SU-DHL-6 (cell line): ENCODE measurements around the gene PBX1.

Experiments
- H2AFZ ChIP-seq: fragments of 200-600 bp; sonication (generic); 2 replicates; pipeline ENCODE4 v1.6.1; 2014; ENCODE audit warnings: low read depth, mild to moderate bottlenecking, moderate library complexity, mixed read lengths, antibody characterized with exemption, low read length; ENCODE audit not compliant: severe bottlenecking
- H3F3A ChIP-seq: fragments of 200-600 bp; shearing (Covaris generic); 2 replicates; pipeline ENCODE4 v1.6.0; 2016; ENCODE audit warnings: antibody characterized with exemption, mild to moderate bottlenecking; ENCODE audit not compliant: insufficient read depth
- H3K27ac ChIP-seq: fragments of 200-600 bp; sonication (generic); 2 replicates; pipeline ENCODE4 v1.5.1; 2016; ENCODE audit warnings: low read depth, mild to moderate bottlenecking, low read length, moderate library complexity, mixed read lengths
- H3K27me3 ChIP-seq: fragments of 200-600 bp; sonication (generic), shearing (Covaris generic); 2 replicates; pipeline ENCODE4 v1.6.0; 2014; ENCODE audit warnings: mild to moderate bottlenecking, low read length
- H3K36me3 ChIP-seq: fragments of 200-600 bp; sonication (generic); 2 replicates; pipeline ENCODE4 v1.6.1; 2014; ENCODE audit warnings: mild to moderate bottlenecking, low read length, mixed read lengths
- H3K4me2 ChIP-seq: fragments of 300-600, 200-600 bp; shearing (Covaris generic), sonication (generic); 2 replicates; pipeline ENCODE4 v1.6.0; 2014; ENCODE audit warnings: low read length, low read depth, mild to moderate bottlenecking; ENCODE audit not compliant: poor library complexity, severe bottlenecking
- H3K4me3 ChIP-seq: fragments of 200-600 bp; sonication (generic); 2 replicates; pipeline ENCODE4 v1.5.1; 2014; ENCODE audit warnings: antibody characterized with exemption, low read length, mild to moderate bottlenecking, mixed read lengths; ENCODE audit not compliant: insufficient read depth, poor library complexity, severe bottlenecking
- H3K79me2 ChIP-seq: fragments of 200-600 bp; sonication (generic); 2 replicates; pipeline ENCODE4 v1.6.1; 2014; ENCODE audit warnings: mild to moderate bottlenecking, low read length, moderate library complexity; ENCODE audit not compliant: insufficient read depth
- H3K9ac ChIP-seq: fragments of 200-600 bp; sonication (generic); 2 replicates; pipeline ENCODE4 v1.7.0; 2014; ENCODE audit warnings: mild to moderate bottlenecking, low read length
- H3K9me2 ChIP-seq: fragments of 200-600 bp; sonication (generic); replicated peaks from 2 replicates; pipeline ENCODE4 v1.6.1; 2014; ENCODE audit warnings: low read length; ENCODE audit not compliant: insufficient read depth
- H3K9me3 ChIP-seq: fragments of 200-600 bp; sonication (generic); 2 replicates; pipeline ENCODE4 v1.6.1; 2014; ENCODE audit warnings: low read length, mixed read lengths; ENCODE audit not compliant: insufficient read depth
- H4K20me1 ChIP-seq: fragments of 200-600 bp; sonication (generic); 2 replicates; pipeline ENCODE4 v1.6.1; 2014; ENCODE audit warnings: low read depth, mild to moderate bottlenecking, antibody characterized with exemption, low read length, moderate library complexity, mixed read lengths
- CTCF ChIP-seq: fragments of 200-600 bp; sonication (generic); IDR thresholded peaks from one replicate; pipeline ENCODE4 v1.5.1; 2017; ENCODE audit warnings: antibody characterized with exemption, mild to moderate bottlenecking, low read length, moderate library complexity; ENCODE audit not compliant: insufficient read depth, poor library complexity, severe bottlenecking
- EZH2phosphoT487 ChIP-seq: fragments of 200-600 bp; sonication (generic), shearing (Covaris generic); conservative IDR thresholded peaks from 2 replicates; pipeline ENCODE4 v1.6.1; 2018; ENCODE audit warnings: mild to moderate bottlenecking, antibody characterized with exemption, low read length, moderate library complexity, mixed read lengths

The PBX1 gene

DNA sequence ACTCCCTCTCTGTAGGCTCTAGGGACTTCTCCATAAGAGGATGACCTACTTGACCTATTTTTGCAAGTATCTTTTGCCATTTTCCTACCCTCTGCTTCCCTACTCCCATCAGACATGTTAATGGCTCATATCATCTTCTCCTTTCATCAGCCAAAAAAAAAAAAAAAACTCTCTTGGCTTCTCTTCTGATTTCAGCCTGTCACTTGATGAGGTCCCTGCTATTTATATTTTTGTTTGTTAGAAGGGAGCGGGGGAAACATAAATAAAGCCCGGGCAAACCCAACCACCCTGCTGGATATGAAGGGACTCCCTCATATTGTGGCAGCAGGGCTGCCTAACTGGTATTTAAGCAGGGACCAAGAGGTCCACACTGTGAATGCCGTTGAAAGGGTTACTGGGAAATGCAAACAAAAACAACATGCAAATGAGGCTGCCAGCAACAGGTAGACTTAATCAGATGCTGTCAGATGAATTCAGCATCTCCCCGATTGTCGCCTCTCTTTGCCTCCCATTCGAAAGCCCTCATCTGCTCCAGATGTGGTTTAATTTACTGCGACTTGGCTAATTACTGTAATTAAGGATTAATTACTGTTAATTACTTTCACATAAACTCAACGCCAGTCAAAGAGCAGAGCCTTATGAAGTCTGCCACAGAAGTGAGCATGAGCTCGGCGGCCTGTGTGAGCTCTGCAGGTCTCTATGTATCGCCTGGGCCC is 172.3 kb downstream of the PBX1 start:
- H4K20me1 ChIP-seq = no peaks in the 10 kb centered on the region
- TF ChIP-seq CTCF (no peak), EZH2phosphoT487 (no peak)
- no peaks in the 10 kb centered on the region for H3K36me3 ChIP-seq
- no peaks in the 10 kb centered on the region for H3K9me3 ChIP-seq
- H3K9ac ChIP-seq = no peak overlapping the region
- H3K27ac ChIP-seq = no peak overlapping the region
- H3F3A ChIP-seq = no peaks in the 10 kb centered on the region
- no peaks in the 10 kb centered on the region for H3K9me2 ChIP-seq
- no peaks in the 10 kb centered on the region for H3K79me2 ChIP-seq
- no peak overlapping the region for H3K4me3 ChIP-seq
- H2AFZ ChIP-seq = no peak overlapping the region
- no peaks in the 10 kb centered on the region; the same call in 1 of the 2 replicates for H3K27me3 ChIP-seq
- H3K4me2 ChIP-seq = no peak overlapping the region

DNA sequence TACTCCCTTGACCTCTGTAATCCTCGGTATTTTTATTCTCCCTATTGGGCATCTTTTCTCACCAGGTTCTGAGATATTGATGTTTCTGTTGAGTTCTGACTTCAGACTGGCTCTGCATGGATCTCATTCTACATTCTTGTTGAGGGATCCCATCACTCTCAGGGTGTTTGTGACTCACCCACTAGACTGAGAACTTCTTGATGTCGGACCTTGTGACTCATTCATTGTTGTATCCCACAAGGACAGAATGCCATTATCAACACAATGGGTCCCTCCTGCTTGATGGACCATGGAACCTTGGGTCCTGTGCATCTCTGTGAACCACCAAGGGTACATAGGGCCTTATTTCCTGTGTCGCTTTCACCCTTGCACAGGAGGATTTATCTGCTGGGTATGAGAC is 174.1 kb downstream of the PBX1 start:
- Histone ChIP-seq H3K36me3 (no peaks in the 10 kb centered on the region), H3K79me2 (no peaks in the 10 kb centered on the region)

DNA sequence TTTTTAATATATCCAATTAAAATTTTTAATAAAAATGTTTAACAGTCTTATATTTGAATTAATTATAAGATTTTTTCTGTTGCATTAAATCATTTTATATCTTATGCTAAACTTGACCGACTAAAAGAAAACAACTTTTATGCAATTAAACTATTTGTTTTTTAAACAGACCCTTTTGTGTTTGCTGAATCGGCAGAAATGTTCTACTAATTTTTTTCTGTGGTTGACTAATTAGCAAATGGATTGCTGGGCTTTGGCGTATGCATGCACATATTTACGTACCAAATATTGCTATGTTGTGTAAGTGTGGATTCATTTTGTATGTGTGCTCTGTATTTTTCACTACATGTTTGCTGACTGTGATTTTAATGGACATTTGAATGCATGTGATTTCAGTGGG is 174.8 kb downstream of the PBX1 start:
- Histone ChIP-seq H4K20me1 (no peaks in the 10 kb centered on the region), H3K9ac (no peak overlapping the region), H2AFZ (no peak overlapping the region), H3K4me3 (no peak overlapping the region), H3K9me2 (no peaks in the 10 kb centered on the region), H3K79me2 (no peaks in the 10 kb centered on the region), H3K27me3 (no peaks in the 10 kb centered on the region; the same call in 1 of the 2 replicates), H3K9me3 (no peaks in the 10 kb centered on the region), H3K36me3 (no peaks in the 10 kb centered on the region), H3F3A (no peaks in the 10 kb centered on the region), H3K27ac (no peak overlapping the region), H3K4me2 (no peak overlapping the region)
- TF ChIP-seq CTCF = no peak
- TF ChIP-seq EZH2phosphoT487 = no peak

More for the DNA sequence above, 174.1 kb downstream of the PBX1 start:
- no peak overlapping the region for H3K4me2 ChIP-seq
- TF ChIP-seq EZH2phosphoT487 = no peak
- no peak for TF ChIP-seq CTCF
- H3K27me3 ChIP-seq = no peaks in the 10 kb centered on the region; the same call in 1 of the 2 replicates
- H3K9me3 ChIP-seq = no peaks in the 10 kb centered on the region
- no peak overlapping the region for H3K4me3 ChIP-seq
- H3K27ac ChIP-seq = no peak overlapping the region
- no peaks in the 10 kb centered on the region for H3K9me2 ChIP-seq
- no peak overlapping the region for H2AFZ ChIP-seq
- H3F3A ChIP-seq = no peaks in the 10 kb centered on the region
- no peak overlapping the region for H3K9ac ChIP-seq
- H4K20me1 ChIP-seq = no peaks in the 10 kb centered on the region
